ENCODE results near the gene MED23. TPM values are rescaled to one million over a fixed set of nuclear protein-coding genes. Genes with fewer than 3 reads are reported as not detected.

MED23 gene
- total and polyA plus RNA-seq, 8 donors: 9.7 to 22.8 (median 13.2) TPM

- no peak for FAIRE-seq
Measured at GRCh38 chr6:131631625-131632289, 3.7 kb upstream of the MED23 start.

DNA sequence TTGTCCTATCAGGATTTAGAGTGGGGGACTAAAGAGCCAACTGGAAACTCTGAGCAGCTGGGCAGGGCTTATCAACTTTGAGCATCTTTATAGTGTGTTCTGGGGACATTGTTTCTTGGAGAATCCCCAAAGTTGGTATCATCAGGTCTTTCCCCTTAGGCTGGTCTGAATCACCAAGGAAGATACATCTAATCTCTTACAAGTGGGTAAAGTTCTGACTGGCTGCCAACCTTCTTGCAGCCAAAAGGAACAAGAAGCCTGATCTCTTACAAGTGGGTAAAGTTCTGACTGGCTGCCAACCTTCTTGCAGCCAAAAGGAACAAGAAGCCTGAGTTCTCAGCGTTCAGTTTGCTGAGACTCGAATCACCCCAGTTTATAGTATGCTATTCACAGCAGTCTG, 1.6 kb upstream of the MED23 start:
- Histone ChIP-seq H3K36me3 (peaks cover 0 to under 1% (median 0%) of the 10 kb centered on the region in 3 donors), H3K4me1 (peaks cover 0 to 11% (median 8%) of the 10 kb centered on the region in 3 donors), H3K27me3 (no peaks in the 10 kb centered on the region), H3K4me3 (no peak overlapping the region), H3K9me3 (no peaks in the 10 kb centered on the region), H3K27ac (no peak overlapping the region)
- no peak for DNase-seq
- WGBS, 2 donors: 56 to 69% methylated on average over 2 of the region's 2 CpGs
- FAIRE-seq: no peak
- TF ChIP-seq, protein P1, sequence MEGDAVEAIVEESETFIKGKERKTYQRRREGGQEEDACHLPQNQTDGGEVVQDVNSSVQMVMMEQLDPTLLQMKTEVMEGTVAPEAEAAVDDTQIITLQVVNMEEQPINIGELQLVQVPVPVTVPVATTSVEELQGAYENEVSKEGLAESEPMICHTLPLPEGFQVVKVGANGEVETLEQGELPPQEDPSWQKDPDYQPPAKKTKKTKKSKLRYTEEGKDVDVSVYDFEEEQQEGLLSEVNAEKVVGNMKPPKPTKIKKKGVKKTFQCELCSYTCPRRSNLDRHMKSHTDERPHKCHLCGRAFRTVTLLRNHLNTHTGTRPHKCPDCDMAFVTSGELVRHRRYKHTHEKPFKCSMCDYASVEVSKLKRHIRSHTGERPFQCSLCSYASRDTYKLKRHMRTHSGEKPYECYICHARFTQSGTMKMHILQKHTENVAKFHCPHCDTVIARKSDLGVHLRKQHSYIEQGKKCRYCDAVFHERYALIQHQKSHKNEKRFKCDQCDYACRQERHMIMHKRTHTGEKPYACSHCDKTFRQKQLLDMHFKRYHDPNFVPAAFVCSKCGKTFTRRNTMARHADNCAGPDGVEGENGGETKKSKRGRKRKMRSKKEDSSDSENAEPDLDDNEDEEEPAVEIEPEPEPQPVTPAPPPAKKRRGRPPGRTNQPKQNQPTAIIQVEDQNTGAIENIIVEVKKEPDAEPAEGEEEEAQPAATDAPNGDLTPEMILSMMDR (IDR thresholded peaks at IDR 0.05): no peak
- intact Hi-C loops (cut with DNase I): no loop called here
- ATAC-seq: no peak

More at GRCh38 chr6:131631625-131632289, 3.7 kb upstream of the MED23 start:
- no peaks in the 10 kb centered on the region for H3K27me3 ChIP-seq
- peaks cover 0 to 7% (median 4%) of the 10 kb centered on the region in 3 donors for H3K4me1 ChIP-seq
- intact Hi-C loops (cut with DNase I): no loop called here
- ATAC-seq (no peak), DNase-seq (no peak)
- no peak overlapping the region for H3K4me3 ChIP-seq
- TF ChIP-seq, protein P1 (IDR thresholded peaks at IDR 0.05): no peak
- no peaks in the 10 kb centered on the region for H3K9me3 ChIP-seq
- WGBS, 2 donors: 65% methylated on average over 3 of the region's 3 CpGs
- no peak overlapping the region for H3K27ac ChIP-seq
- no peaks in the 10 kb centered on the region for H3K36me3 ChIP-seq

DNA sequence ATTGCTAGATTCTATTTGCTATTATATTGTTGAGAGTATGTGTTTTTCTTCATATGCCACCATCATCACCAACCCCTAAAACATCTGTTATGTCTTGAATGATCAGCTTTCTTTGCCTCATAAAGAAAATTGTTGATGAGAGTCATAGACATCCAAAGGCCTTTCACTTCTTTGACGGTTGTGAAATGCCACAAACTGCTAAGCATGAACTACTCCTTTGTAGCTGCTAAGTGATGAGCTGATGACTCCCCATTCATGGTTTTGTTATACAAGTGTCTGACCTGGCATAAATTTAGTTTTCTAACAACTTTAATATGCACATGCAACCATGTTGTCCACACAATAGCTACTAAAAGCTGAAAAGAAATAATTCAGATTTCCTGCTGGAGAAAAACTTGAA, 684 bp upstream of the MED23 start:
- no peak for ATAC-seq
- Histone ChIP-seq H3K4me3 (peak overlapping the region in 2 of 4 donors; percentile 61 to 76), H3K4me1 (peaks cover 0 to 11% (median 8%) of the 10 kb centered on the region in 3 donors), H3K9me3 (no peaks in the 10 kb centered on the region), H3K27ac (no peak overlapping the region), H3K27me3 (no peaks in the 10 kb centered on the region), H3K36me3 (peaks cover 0 to 9% (median 8%) of the 10 kb centered on the region in 3 donors)
- no peak for DNase-seq
- no peak for FAIRE-seq
- 31 to 38% methylated on average over 1 of the region's 1 CpG for WGBS, 2 donors
- TF ChIP-seq, protein P1 (IDR thresholded peaks at IDR 0.05): no peak
- intact Hi-C loops (cut with DNase I): no loop called here

DNA sequence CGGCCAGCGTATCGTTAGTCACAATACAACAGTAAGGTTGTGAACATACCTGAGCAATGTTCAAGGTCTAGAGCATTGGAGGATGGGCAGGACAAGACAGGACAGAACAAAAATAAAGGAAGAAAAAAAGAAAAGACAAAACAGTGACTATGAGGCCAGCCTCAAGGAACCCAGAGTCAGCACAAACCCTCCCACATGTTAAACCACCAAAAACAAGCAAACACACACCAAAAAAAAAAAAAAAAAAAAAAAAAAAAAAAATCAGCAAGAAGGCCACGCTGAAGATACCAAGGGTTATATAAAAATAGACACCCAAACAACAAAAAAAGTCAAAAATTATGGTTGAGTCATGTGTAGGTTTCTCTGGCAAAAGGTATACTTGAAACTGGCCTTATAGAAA, 12.8 kb downstream of the MED23 start:
- Histone ChIP-seq H3K4me3 (no peak overlapping the region), H3K36me3 (peaks cover 0 to 83% (median 45%) of the 10 kb centered on the region in 3 donors), H3K27ac (no peak overlapping the region), H3K27me3 (no peaks in the 10 kb centered on the region), H3K9me3 (no peaks in the 10 kb centered on the region), H3K4me1 (no peaks in the 10 kb centered on the region)
- WGBS, 2 donors: 94 to 97% methylated on average over 4 of the region's 4 CpGs
- no peak for DNase-seq
- no peak for ATAC-seq
- FAIRE-seq: no peak
- intact Hi-C loops (cut with DNase I): no loop called here
- TF ChIP-seq, protein P1 (IDR thresholded peaks at IDR 0.05): no peak

GRCh38 chr6:131613296-131613925, 14.6 kb downstream of the MED23 start:
- TF ChIP-seq, protein P1 (IDR thresholded peaks at IDR 0.05): no peak
- no peak overlapping the region for H3K4me3 ChIP-seq
- 79 to 80% methylated on average over 5 of the region's 5 CpGs for WGBS, 2 donors
- no peaks in the 10 kb centered on the region for H3K27me3 ChIP-seq
- H3K36me3 ChIP-seq: peaks cover 0 to 72% (median 28%) of the 10 kb centered on the region in 3 donors
- ATAC-seq: no peak
- FAIRE-seq: no peak
- H3K27ac ChIP-seq: no peak overlapping the region
- DNase-seq: no peak
- no peaks in the 10 kb centered on the region for H3K9me3 ChIP-seq
- no peaks in the 10 kb centered on the region for H3K4me1 ChIP-seq
- intact Hi-C loops (cut with DNase I): no loop called here
